ENCODE results near the gene PALLD.

Gene PALLD

DNA sequence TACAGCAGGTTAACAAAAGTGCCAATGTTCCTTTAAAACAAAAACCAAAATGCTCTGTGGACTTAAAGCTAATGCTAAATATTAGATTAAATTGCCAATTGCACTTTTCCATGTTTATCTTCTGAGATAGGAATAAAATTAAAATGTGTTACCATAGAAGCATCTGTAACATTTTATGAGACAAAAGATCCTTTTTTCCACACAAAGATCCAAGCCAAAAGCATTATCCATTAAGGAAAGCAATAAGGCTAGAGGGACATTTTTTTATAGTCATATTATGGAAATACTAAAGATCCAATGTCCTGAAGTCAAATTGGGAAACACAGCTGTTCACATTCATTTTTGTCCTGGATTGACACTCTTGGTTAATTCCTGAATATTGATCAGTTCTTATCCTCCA is 73.6 kb downstream of the PALLD start:
- Histone ChIP-seq H3K4me1 (ENCODE audit: control insufficient read depth, insufficient read depth, low read length) (peaks cover 5% of the 10 kb centered on the region), H3K36me3 (ENCODE audit: control insufficient read depth in 2 of 2, insufficient read depth in 1 of 2, low read length in 2 of 2) (no peaks in the 10 kb centered on the region), H3K27ac (ENCODE audit: extremely low read depth, low read depth, low read length) (no peak overlapping the region), H3K9me3 (ENCODE audit: control insufficient read depth, insufficient read depth, low read depth, low read length) (no peaks in the 10 kb centered on the region), H3K4me3 (ENCODE audit: low read depth, low read length) (no peak overlapping the region)
- TF ChIP-seq KLF7 (tag by site-specific recombination; IDR thresholded peaks at IDR 0.05; ENCODE audit: borderline replicate concordance) = no peak
- TF ChIP-seq ZNF660 (tag by site-specific recombination; IDR thresholded peaks at IDR 0.05) = no peak
- no peak for TF ChIP-seq ZNF248 (tag by site-specific recombination; IDR thresholded peaks at IDR 0.05)
- TF ChIP-seq ZNF76 (tag by site-specific recombination; IDR thresholded peaks at IDR 0.05; ENCODE audit: borderline replicate concordance, low read depth) = no peak
- ChIA-PET CTCF (interaction anchor here (0.6 to 1.5 kb wide), 3 partner anchors 15 to 36 kb away, joined by 3 to 4 read pairs (median 4); no protein-coding TSS in a partner anchor), POLR2A (no interaction called here)

DNA sequence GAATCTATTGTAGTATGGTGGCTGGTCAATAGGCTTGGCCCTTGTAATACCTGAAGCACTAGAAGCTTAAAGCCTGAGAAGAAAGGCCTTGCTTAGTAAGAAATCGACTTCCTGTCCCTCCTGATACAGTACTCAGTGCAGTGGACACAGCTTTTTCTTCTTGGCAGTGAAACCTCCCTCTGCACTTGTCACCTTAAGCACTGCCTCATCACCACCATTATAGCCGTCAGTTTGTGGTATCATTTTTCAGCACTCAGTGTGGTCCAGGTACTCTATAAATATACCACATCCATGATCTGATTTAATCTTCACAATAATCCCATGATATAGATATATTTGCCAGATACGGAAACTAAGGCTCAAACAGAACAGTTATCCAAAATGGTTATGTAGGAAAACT is 75.2 kb downstream of the PALLD start:
- POLR2A ChIA-PET = no interaction called here
- no peaks in the 10 kb centered on the region for H3K36me3 ChIP-seq (ENCODE audit: control insufficient read depth in 2 of 2, insufficient read depth in 1 of 2, low read length in 2 of 2)
- no peaks in the 10 kb centered on the region for H3K9me3 ChIP-seq (ENCODE audit: control insufficient read depth, insufficient read depth, low read depth, low read length)
- no peak overlapping the region for H3K4me3 ChIP-seq (ENCODE audit: low read depth, low read length)
- no peak overlapping the region for H3K27ac ChIP-seq (ENCODE audit: extremely low read depth, low read depth, low read length)
- peaks cover 5% of the 10 kb centered on the region for H3K4me1 ChIP-seq (ENCODE audit: control insufficient read depth, insufficient read depth, low read length)
- TF ChIP-seq ZNF660 (tag by site-specific recombination; IDR thresholded peaks at IDR 0.05) = no peak
- TF ChIP-seq BCL11A (tag by site-specific recombination; IDR thresholded peaks at IDR 0.05; ENCODE audit: low read depth) = no peak
- no peak for TF ChIP-seq ZNF558 (tag by site-specific recombination; IDR thresholded peaks at IDR 0.05)
- no peak for TF ChIP-seq MYNN (tag by site-specific recombination; IDR thresholded peaks at IDR 0.05; ENCODE audit: borderline replicate concordance)
- no peak for TF ChIP-seq ZNF768 (tag by site-specific recombination; IDR thresholded peaks at IDR 0.05)
- TF ChIP-seq ZBTB8A (tag by site-specific recombination; IDR thresholded peaks at IDR 0.05) = no peak
- no peak for TF ChIP-seq ZNF223 (tag by site-specific recombination; IDR thresholded peaks at IDR 0.05)
- CTCF ChIA-PET = interaction anchor here (0.6 to 1.5 kb wide), 4 partner anchors 13 to 389 kb away, joined by 3 to 4 read pairs (median 3); no protein-coding TSS in a partner anchor

DNA sequence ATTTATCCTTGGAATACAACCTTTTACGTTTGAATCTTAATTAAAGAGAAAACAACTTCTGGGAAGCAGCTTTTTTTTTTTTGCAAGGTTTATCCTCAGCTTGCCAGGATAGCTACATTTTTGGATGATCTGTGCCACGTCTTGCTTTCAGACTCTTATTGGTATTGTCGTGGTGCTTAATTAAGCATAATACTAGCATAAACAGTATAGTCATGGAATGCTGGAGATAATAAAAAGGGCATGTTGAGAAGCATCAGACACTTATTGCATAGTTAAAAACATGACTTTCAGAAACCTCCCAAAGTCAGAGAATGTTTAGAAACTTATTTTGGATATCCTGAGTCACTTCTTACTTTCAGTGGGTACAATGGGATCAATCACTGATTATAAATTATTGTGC is 77.0 kb downstream of the PALLD start:
- H3K4me3 ChIP-seq (ENCODE audit: low read depth, low read length) = no peak overlapping the region
- POLR2A ChIA-PET = no interaction called here
- H3K27ac ChIP-seq (ENCODE audit: extremely low read depth, low read depth, low read length) = no peak overlapping the region
- no peaks in the 10 kb centered on the region for H3K36me3 ChIP-seq (ENCODE audit: control insufficient read depth in 2 of 2, insufficient read depth in 1 of 2, low read length in 2 of 2)
- peaks cover 5% of the 10 kb centered on the region for H3K4me1 ChIP-seq (ENCODE audit: control insufficient read depth, insufficient read depth, low read length)
- CTCF ChIA-PET = interaction anchor here (1.2 to 1.8 kb wide), 2 partner anchors 12 to 388 kb away, joined by 3 to 5 read pairs; no protein-coding TSS in a partner anchor
- no peaks in the 10 kb centered on the region for H3K9me3 ChIP-seq (ENCODE audit: control insufficient read depth, insufficient read depth, low read depth, low read length)
- TF ChIP-seq GLIS1 (tag by site-specific recombination; IDR thresholded peaks at IDR 0.05) (no peak), ZNF785 (tag by site-specific recombination; IDR thresholded peaks at IDR 0.05) (no peak), SCRT2 (tag by site-specific recombination; IDR thresholded peaks at IDR 0.05) (no peak), ZSCAN30 (tag by site-specific recombination; IDR thresholded peaks at IDR 0.05) (no peak), ZNF843 (tag by site-specific recombination; IDR thresholded peaks at IDR 0.05) (no peak), HOXD13 (CRISPR knock-in tag; IDR thresholded peaks at IDR 0.05; ENCODE audit: borderline replicate concordance) (no peak), ZNF394 (tag by site-specific recombination; IDR thresholded peaks at IDR 0.05; ENCODE audit: borderline replicate concordance) (no peak), ZNF404 (tag by site-specific recombination; IDR thresholded peaks at IDR 0.05) (no peak), ZNF366 (tag by site-specific recombination; conservative IDR thresholded peaks at IDR 0.05) (no peak), ZNF560 (tag by site-specific recombination; IDR thresholded peaks at IDR 0.05; ENCODE audit: borderline replicate concordance) (no peak), ZNF274 (IDR thresholded peaks at IDR 0.05; ENCODE audit: low read length) (no peak), ZNF274 (tag by site-specific recombination; IDR thresholded peaks at IDR 0.05; ENCODE audit: borderline replicate concordance) (no peak)
- TF ChIP-seq, protein P1, sequence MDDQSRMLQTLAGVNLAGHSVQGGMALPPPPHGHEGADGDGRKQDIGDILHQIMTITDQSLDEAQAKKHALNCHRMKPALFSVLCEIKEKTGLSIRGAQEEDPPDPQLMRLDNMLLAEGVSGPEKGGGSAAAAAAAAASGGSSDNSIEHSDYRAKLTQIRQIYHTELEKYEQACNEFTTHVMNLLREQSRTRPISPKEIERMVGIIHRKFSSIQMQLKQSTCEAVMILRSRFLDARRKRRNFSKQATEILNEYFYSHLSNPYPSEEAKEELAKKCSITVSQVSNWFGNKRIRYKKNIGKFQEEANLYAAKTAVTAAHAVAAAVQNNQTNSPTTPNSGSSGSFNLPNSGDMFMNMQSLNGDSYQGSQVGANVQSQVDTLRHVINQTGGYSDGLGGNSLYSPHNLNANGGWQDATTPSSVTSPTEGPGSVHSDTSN (CRISPR knock-in tag; IDR thresholded peaks at IDR 0.05) = no peak
- TF ChIP-seq, protein P2, sequence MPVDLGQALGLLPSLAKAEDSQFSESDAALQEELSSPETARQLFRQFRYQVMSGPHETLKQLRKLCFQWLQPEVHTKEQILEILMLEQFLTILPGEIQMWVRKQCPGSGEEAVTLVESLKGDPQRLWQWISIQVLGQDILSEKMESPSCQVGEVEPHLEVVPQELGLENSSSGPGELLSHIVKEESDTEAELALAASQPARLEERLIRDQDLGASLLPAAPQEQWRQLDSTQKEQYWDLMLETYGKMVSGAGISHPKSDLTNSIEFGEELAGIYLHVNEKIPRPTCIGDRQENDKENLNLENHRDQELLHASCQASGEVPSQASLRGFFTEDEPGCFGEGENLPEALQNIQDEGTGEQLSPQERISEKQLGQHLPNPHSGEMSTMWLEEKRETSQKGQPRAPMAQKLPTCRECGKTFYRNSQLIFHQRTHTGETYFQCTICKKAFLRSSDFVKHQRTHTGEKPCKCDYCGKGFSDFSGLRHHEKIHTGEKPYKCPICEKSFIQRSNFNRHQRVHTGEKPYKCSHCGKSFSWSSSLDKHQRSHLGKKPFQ (tag by site-specific recombination; IDR thresholded peaks at IDR 0.05) = no peak
- TF ChIP-seq, protein P3, sequence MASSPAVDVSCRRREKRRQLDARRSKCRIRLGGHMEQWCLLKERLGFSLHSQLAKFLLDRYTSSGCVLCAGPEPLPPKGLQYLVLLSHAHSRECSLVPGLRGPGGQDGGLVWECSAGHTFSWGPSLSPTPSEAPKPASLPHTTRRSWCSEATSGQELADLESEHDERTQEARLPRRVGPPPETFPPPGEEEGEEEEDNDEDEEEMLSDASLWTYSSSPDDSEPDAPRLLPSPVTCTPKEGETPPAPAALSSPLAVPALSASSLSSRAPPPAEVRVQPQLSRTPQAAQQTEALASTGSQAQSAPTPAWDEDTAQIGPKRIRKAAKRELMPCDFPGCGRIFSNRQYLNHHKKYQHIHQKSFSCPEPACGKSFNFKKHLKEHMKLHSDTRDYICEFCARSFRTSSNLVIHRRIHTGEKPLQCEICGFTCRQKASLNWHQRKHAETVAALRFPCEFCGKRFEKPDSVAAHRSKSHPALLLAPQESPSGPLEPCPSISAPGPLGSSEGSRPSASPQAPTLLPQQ (tag by site-specific recombination; IDR thresholded peaks at IDR 0.05) = no peak
- TF ChIP-seq, protein P4, sequence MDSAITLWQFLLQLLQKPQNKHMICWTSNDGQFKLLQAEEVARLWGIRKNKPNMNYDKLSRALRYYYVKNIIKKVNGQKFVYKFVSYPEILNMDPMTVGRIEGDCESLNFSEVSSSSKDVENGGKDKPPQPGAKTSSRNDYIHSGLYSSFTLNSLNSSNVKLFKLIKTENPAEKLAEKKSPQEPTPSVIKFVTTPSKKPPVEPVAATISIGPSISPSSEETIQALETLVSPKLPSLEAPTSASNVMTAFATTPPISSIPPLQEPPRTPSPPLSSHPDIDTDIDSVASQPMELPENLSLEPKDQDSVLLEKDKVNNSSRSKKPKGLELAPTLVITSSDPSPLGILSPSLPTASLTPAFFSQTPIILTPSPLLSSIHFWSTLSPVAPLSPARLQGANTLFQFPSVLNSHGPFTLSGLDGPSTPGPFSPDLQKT (IDR thresholded peaks at IDR 0.05; ENCODE audit: borderline replicate concordance, low read depth, low read length) = no peak

Measured in HEK293 (cell line).